ENCODE data around the gene FADS3.
A peak's percentile ranks its signal among the peaks of the same experiment; 100 is the strongest.

Gene FADS3

GRCh38 chr11:61873588-61874376, 17.6 kb downstream of the FADS3 start:
- in situ Hi-C loops (cut with HindIII; ENCODE audit: low sequenced_read_pairs): no loop called here
- TF ChIP-seq, protein P1, sequence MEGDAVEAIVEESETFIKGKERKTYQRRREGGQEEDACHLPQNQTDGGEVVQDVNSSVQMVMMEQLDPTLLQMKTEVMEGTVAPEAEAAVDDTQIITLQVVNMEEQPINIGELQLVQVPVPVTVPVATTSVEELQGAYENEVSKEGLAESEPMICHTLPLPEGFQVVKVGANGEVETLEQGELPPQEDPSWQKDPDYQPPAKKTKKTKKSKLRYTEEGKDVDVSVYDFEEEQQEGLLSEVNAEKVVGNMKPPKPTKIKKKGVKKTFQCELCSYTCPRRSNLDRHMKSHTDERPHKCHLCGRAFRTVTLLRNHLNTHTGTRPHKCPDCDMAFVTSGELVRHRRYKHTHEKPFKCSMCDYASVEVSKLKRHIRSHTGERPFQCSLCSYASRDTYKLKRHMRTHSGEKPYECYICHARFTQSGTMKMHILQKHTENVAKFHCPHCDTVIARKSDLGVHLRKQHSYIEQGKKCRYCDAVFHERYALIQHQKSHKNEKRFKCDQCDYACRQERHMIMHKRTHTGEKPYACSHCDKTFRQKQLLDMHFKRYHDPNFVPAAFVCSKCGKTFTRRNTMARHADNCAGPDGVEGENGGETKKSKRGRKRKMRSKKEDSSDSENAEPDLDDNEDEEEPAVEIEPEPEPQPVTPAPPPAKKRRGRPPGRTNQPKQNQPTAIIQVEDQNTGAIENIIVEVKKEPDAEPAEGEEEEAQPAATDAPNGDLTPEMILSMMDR (IDR thresholded peaks at IDR 0.05; ENCODE audit: low read depth, low read length): no peak
- no peak overlapping the region for H3K4me3 ChIP-seq (ENCODE audit: low read depth, low read length)
- no peak for DNase-seq (ENCODE audit: low read depth, low spot score)

- no peak for DNase-seq (ENCODE audit: low read depth, low spot score)
- in situ Hi-C loops (cut with HindIII; ENCODE audit: low sequenced_read_pairs): no loop called here
- no peak overlapping the region for H3K4me3 ChIP-seq (ENCODE audit: low read depth, low read length)
- TF ChIP-seq, protein P1 (IDR thresholded peaks at IDR 0.05; ENCODE audit: low read depth, low read length): no peak
Measured at GRCh38 chr11:61872935-61873565, 18.3 kb downstream of the FADS3 start.

GRCh38 chr11:61871158-61871597, 20.2 kb downstream of the FADS3 start:
- peak; percentile 74 for DNase-seq (ENCODE audit: low read depth, low spot score)
- in situ Hi-C loops (cut with HindIII; ENCODE audit: low sequenced_read_pairs): no loop called here
- TF ChIP-seq, protein P1 (IDR thresholded peaks at IDR 0.05; ENCODE audit: low read depth, low read length): peak; percentile 95
- H3K4me3 ChIP-seq (ENCODE audit: low read depth, low read length): no peak overlapping the region

- in situ Hi-C loops (cut with HindIII; ENCODE audit: low sequenced_read_pairs): no loop called here
- peak; percentile 40 for DNase-seq (ENCODE audit: low read depth, low spot score)
- no peak overlapping the region for H3K4me3 ChIP-seq (ENCODE audit: low read depth, low read length)
- TF ChIP-seq, protein P1 (IDR thresholded peaks at IDR 0.05; ENCODE audit: low read depth, low read length): no peak
Measured at GRCh38 chr11:61870541-61871031, 20.8 kb downstream of the FADS3 start.

GRCh38 chr11:61869708-61870451, 21.5 kb downstream of the FADS3 start:
- no peak overlapping the region for H3K4me3 ChIP-seq (ENCODE audit: low read depth, low read length)
- TF ChIP-seq, protein P1 (IDR thresholded peaks at IDR 0.05; ENCODE audit: low read depth, low read length): no peak
- DNase-seq (ENCODE audit: low read depth, low spot score): no peak
- in situ Hi-C loops (cut with HindIII; ENCODE audit: low sequenced_read_pairs): no loop called here

- DNase-seq (ENCODE audit: low read depth, low spot score): no peak
- no peak overlapping the region for H3K4me3 ChIP-seq (ENCODE audit: low read depth, low read length)
- in situ Hi-C loops (cut with HindIII; ENCODE audit: low sequenced_read_pairs): no loop called here
- TF ChIP-seq, protein P1 (IDR thresholded peaks at IDR 0.05; ENCODE audit: low read depth, low read length): no peak
Measured at GRCh38 chr11:61869429-61869707, 22.0 kb downstream of the FADS3 start.
